Epithelial cell of prostate (primary cell): ENCODE measurements around the gene CARMIL3.
"Not testable (repeated sequence)": the region's sequence is repeated elsewhere in the genome, so short reads cannot be mapped to it uniquely, and the experiment has no call there.

Source experiments
- DNase-seq: peaks from one replicate; pipeline ENCODE4 v3.0.0-alpha.2; 2011; ENCODE audit warnings: low read depth, low spot score
- H3K27ac ChIP-seq: fragments of 450-650 bp; 2 replicates; pipeline ENCODE4 v1.5.1; 2017; ENCODE audit warnings: mild to moderate bottlenecking

The CARMIL3 gene

DNA sequence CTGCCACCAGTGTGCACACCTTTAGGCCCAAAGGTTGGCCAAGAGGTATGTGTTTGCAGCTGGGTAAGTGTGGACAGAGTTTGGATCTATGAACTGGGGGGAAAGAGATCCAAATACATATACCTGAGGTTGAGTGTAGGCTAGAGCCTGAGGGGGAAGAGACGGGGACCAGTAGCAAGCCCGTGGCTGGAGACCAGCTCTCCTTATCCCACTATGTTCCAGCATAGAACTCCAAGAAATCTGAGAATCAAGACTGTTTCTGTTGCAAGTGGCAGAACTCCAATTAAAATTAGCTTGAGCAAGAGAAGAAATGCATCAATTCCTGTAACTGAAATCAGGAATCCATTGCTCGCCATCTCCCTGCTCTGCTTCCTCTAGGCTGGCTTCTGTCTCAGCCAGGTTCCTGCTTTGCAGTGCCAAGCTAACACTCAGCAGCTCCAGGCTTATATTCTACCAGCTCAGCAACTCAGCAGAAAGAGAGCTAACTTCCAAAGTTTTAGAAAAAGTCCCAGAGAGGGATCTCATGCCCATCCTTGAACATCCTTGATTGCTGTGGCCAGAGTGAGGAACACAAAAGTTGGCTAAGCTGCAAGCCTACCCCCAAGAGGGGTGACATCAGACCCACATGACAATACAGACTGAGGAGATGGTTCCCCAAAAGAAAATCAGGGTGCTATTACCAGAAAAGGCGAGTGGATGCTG, 40.8 kb downstream of the CARMIL3 start:
- no peak for DNase-seq
- peak overlapping the region; percentile 82 for H3K27ac ChIP-seq

DNA sequence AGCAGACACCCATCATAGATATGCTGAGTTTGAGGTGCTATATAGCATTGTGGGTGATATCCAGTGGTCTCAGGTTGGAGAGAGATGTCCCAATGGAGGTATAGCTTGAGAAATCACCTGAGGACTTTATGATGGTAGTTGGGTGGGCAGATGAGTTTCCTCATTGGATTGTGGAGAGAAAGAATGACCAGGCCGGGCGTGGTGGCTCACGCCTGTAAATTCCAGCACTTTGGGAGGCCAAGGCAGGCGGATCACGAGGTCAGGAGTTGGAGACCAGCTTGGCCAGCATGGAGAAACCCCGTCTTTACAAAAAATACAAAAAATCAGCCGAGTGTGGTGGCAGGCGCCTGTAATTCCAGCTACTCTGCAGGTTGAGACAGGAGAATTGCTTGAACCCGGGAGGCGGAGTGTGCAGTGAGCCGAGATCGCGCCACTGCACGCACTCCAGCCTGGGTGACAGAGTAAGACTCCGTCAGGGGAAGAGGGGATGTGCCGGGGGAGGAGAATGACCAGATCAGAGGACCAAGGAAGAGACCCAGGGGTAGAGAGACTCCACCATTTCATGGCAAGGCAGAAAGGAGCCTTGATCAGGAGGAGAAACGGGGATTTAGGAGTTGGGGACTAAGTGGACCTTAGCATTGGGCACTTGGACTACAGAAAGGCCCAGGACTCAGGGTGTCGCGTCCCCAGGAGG, 41.5 kb downstream of the CARMIL3 start:
- DNase-seq = no peak
- H3K27ac ChIP-seq = peak overlapping the region; percentile 82

DNA sequence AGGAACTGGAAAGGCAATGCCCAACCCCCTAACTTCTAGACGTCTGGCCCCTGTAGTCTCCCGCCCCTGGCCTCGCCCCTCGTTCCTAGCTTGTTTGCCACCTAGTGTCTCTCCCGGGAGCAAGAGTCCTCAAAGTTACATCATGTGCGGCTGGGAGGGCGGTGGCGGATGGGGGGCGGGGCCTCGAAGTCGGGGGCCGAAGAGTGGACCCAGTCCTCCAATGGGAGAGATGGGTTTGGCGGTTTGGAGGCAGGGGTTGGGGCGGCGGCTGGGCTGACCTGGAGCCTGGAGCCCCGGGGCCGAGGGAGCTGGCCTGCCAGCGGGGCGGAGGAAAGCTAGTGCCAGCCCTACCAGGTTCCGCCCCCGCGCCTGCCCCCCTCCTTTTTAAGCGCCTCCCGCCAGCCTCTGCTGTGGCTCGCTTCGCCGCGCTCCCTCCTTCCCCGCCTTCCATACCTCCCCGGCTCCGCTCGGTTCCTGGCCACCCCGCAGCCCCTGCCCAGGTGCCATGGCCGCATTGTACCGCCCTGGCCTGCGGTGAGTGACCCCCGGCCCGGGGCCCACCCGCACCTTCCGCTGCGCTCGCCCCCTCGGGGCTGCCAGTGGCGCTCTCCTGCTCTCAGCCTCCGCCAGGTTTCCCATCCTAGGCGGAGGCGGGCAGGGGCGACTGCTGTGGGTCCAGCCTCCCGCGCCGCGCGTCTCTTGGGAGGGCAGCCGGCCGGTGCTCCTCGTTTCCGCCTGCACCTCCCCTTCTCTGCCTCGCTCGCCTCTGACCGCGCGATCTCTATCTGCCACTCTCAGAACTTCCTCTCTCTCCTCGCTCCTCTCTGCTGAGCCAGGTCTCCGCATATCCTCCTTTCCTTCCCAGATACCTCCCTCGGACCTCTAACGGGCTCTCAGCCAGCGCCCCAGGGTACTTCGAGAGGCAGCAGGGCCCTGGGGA, 42.4 kb downstream of the CARMIL3 start, which contains the start of gene PCK2:
PCK2 (plus strand) TSS at position 411 of the 940 bp plus-strand sequence; CDS start at position 506, 95 bp downstream.
- H3K27ac ChIP-seq = peak within 1 kb of the TSS; percentile 82
- DNase-seq = no peak

DNA sequence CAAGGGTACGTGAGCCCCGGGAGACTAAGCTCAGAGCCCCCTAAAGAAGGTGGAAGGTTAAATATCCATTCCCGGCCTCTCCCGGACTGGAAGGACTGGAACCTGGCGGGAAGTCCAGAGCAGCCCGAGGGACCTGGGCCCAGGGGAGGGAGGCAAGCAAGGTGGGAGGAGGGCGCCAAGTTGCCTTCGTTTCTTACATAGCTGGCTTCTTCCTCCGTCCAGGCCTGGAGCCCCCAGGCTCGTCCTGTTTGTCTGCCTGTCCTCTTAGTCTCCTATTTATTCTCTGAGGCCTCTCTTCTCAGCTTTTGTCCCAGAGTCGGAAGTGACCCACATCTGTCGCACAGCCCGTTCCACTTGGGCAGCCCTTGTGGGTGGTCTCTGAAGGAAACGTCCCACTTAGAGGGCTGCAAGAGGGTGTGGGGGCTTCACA, 43.0 kb downstream of the CARMIL3 start:
- DNase-seq = no peak
- H3K27ac ChIP-seq = peak overlapping the region; percentile 82

DNA sequence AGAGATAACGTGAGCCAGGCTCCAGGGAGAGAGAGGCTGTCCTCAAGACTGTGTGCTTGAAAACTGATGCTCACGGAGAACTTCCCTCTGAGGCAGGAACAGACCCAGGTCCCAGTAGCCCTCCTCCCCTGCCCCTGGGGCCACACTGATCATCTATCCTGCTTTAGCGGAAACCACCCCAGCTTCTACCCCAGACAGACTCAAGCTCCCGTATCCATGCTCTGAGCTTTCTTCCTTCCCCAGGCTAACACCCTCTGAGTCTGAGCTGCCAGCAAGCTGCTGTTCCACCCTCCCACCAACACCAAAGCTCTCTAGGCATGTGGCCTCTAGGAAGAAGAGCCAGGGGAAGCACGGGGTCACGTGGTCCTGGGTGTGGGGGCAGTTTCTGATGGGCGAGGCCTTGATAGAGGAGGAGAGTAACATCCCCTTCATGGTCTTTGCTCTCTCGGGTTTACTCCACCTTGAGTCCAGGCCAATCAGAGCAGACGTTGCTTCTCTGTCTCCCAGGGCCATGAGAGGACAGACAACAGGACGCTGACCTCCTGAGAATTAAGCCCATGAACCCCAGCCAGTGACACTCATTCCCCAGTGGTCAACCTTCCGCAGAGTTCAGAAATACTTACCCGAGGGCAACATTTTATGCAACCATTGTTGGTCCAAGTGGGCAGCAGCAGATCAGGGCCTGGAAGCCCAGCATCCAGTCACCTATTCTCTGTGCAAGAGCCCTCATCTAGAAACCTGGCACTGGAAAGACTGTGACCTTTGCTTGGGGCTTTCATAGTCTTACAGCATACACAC, 43.7 kb downstream of the CARMIL3 start:
- DNase-seq = no peak
- peak overlapping the region; percentile 82 for H3K27ac ChIP-seq

DNA sequence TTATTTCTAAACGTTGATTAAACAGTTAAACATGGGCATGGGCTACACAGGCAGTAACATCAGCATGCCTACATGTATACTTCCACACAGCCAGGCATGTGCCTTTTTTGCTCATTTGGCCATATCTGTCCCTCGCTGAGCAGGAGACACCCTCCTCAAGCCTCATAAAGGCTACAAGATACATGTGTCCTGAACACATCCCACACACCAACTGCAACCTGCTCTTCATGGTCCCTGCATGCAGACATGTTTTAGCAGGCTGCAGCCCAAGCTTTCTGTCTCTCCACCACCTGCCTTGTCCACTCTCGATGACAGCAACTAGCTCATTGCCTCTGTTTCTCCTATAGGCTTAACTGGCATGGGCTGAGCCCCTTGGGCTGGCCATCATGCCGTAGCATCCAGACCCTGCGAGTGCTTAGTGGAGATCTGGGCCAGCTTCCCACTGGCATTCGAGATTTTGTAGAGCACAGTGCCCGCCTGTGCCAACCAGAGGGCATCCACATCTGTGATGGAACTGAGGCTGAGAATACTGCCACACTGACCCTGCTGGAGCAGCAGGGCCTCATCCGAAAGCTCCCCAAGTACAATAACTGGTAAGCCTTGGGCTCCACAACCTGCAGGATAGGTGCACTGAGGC, 44.9 kb downstream of the CARMIL3 start:
- no peak for DNase-seq
- H3K27ac ChIP-seq = no peak overlapping the region

DNA sequence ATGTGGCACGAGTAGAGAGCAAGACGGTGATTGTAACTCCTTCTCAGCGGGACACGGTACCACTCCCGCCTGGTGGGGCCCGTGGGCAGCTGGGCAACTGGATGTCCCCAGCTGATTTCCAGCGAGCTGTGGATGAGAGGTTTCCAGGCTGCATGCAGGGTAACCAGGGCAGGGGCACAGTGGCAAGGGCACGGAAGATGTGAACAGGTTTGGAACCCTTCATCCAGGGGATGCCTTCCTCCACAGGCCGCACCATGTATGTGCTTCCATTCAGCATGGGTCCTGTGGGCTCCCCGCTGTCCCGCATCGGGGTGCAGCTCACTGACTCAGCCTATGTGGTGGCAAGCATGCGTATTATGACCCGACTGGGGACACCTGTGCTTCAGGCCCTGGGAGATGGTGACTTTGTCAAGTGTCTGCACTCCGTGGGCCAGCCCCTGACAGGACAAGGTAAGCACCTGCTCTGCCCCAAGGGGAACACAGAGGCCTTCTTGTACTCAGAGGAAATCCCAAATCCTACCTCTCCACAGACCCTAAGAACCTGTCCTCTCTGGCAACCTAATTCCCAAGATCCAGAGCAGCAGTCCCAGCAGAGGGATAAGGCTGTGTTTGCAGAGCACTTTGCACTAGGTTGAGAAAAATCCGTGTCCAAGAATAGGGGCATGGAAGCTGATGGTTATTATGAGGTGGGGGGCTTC, 46.6 kb downstream of the CARMIL3 start:
- no peak for DNase-seq
- H3K27ac ChIP-seq = no peak overlapping the region

DNA sequence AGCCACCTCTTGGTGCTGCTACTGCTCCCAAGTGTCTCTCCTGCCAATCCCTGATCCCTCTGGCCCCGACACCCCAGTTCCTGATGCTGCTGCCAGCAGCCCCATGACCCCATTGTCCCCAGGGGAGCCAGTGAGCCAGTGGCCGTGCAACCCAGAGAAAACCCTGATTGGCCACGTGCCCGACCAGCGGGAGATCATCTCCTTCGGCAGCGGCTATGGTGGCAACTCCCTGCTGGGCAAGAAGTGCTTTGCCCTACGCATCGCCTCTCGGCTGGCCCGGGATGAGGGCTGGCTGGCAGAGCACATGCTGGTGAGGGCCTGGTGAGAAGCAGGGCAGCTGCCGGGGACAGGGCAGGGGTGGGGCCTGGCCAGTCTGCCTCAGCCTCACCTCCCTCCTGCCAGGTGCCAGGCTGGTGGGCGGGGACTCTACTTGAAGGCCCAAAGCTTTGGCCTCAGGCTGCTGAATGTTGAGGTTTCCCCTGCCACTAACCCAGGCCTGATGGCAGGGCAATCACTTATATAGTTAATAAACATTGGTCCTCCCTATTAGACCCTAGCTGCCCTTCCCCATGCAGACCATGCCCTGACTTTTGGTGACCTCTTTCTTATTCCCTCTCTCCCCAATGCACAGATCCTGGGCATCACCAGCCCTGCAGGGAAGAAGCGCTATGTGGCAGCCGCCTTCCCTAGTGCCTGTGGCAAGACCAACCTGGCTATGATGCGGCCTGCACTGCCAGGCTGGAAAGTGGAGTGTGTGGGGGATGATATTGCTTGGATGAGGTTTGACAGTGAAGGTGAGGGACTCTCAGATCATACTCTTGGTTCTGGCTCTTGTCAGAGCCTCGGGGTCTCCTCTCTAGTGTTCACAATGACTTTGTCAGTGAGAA, 47.4 kb downstream of the CARMIL3 start:
- DNase-seq = no peak
- H3K27ac ChIP-seq = no peak overlapping the region

DNA sequence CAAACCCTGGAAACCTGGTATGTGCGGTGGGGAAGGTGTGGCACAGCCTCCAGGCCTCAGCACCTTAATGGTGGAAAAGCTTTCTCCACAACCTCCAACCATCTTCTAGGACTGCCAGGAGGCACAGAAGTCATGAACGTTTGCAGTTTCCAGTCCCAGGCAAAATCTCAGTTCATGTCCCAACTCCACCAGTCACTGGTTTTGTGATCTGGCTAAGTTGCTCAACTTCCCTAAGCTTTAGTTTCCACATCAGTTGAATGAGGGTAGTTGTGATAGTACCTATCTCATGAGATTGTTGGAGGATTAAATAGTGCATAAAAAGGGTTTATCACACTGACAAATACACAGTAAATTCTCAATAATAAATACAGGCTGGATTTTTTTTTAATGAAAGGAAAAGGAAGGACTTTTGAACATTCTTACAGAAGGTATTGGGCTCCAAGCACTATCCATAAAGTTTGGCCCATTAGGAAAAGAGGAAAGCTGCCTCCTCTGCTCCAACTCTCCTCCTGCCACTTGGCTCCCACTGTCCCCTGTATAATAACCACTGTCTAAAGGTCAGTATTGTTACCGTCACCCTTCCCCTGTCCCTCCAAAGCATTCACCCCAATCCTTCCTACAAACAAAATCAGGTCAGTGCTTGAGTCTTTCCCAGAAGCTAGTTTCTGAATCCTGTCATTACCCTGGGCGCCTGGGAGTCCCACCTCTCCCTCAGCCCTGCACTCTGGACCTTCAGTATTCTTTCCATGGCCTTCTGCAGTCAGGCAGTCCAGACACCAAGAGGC, 48.6 kb downstream of the CARMIL3 start:
- no peak for DNase-seq
- H3K27ac ChIP-seq = no peak overlapping the region

DNA sequence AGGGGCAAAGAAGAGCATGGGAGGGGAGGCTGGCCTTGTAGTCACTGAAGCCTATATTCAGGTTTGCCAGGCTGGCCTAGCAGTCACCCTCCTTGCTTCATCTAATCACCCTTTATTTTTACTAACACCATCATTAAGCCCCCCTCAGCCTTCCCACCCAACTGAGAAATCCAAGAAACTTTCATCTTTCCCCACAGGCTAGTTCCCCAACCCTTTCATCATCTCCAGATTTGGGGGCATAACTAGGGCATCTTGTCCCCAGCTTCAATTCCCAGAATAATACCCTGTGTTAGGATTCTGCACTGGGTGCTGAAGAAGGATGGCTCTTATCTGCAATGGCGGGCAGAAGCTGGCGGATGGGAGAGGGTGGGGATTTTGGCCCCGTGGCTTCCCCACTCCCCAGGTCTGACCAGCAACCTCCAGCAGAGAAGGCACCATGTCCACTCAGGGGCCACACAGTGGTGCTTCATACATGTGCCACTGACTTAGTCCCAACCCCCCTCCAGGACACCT, 49.2 kb downstream of the CARMIL3 start:
- no peak overlapping the region for H3K27ac ChIP-seq

DNA sequence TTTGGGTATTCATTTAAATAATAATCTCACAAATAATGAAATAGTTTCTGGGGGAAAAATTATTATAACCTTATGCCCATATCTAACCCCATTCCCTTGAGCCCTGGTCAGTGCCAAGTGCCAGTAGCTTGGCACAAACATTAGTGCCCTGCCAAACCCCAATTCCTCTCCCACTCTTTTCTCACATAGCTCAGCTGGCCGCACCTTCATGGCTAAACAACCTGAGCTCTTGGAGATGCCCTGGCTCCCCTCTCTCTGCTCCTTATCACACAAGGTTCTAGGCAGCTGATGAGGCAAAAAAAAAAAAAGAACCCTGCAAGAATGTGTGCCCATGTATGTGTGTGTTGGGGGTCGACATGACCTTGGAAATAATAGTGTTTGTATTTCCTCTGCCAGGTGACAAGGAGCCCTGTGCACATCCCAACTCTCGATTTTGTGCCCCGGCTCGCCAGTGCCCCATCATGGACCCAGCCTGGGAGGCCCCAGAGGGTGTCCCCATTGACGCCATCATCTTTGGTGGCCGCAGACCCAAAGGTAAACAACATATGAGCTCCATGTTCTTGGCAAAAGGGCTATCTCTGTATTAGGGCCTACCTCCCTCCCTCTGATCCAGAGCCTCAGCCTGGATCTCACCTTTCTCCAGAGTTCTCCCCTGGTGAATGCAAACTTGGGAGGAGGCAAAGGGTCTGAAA, 50.7 kb downstream of the CARMIL3 start:
- no peak for DNase-seq
- no peak overlapping the region for H3K27ac ChIP-seq

More for the DNA sequence above, 49.2 kb downstream of the CARMIL3 start:
- DNase-seq = no peak

DNA sequence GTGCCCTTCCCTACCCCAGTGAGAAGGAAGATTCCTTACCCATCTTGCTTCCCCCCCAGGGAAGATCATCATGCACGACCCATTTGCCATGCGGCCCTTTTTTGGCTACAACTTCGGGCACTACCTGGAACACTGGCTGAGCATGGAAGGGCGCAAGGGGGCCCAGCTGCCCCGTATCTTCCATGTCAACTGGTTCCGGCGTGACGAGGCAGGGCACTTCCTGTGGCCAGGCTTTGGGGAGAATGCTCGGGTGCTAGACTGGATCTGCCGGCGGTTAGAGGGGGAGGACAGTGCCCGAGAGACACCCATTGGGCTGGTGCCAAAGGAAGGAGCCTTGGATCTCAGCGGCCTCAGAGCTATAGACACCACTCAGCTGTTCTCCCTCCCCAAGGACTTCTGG, 51.6 kb downstream of the CARMIL3 start:
- DNase-seq = no peak
- H3K27ac ChIP-seq = no peak overlapping the region

DNA sequence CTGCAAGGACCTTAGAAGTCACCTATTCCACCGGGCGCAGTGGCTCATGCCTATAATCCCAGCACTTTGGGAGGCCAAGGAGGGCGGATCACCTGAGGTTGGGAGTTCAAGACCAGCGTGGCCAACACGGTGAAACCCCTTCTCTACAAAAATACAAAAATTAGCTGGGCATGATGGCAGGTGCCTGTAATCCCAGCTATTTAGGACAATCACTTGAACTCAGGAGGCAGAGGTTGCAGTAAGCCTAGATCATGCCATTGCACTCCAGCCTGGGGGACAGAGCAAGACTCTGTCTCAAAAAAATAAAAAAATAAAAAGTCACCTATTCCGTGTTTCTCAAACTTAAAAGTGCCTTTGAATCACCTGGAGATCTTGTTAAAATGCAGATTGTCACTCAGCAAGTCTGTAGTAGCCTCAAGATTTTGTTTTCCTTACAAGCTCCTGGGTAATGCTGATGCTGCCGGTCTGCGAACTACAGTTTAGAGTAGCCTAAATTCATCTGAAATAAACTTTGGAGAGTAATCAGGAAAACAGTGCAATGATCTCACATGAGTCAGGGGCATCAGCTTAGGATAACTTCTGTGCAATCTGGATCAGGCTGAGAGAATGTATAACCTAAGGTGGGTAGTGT, 53.9 kb downstream of the CARMIL3 start:
- peak overlapping the region; percentile 32 for H3K27ac ChIP-seq
- DNase-seq = not testable (repeated sequence)

DNA sequence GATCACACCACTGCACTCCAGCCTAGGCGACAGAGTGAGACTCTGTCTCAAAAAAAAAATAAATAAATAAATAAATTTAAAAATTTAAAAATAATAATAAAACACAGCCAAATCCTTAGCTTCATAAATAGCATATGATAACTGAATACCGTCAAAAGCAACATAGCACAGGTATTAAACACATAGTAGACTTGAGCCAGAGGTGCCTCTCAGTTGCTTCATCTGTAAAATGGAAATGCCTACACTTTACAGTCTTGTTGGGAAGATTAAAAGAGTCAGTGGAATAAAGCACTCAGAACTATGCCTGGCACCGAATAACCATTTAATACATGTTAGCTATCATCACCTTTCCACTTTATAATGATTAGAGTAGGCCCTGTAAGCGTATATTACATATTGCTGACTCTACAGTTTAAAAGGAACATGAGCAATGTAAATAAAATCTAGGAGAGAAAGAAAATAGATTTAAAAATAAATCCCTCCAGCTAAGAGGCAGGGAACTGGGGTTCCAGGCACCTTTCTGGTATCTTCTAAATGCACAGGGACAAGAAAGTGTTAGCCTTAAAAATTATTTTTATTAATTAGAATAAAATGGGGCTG, 55.0 kb downstream of the CARMIL3 start:
- no peak for DNase-seq
- H3K27ac ChIP-seq = peak overlapping the region; percentile 32

DNA sequence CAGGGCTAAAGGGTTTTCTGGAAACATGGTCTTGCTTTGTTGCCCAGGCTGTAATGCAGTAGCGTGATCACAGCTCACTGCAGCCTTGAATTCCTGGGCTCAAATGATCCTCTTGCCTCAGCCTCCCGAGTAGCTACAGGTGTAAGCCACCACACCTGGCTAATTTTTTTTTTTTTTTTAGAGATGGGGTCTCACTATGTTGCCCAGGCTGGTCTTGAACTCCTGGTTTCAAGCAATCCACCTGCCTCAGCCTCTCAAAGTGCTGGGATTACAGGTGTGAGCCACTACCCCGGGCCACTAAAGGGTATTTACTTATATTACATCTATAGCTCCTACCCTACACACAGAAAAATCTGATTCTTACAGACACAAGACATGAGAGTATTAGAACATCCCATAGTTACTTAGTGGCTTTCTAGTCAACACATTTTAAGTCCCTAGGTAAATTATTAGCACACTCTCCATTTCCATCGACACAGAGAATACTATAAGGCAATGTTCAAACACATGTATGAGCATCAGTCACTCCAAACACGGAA, 56.6 kb downstream of the CARMIL3 start:
- no peak for DNase-seq

More for the DNA sequence above, 56.6 kb downstream of the CARMIL3 start:
- peak overlapping the region; percentile 21 for H3K27ac ChIP-seq
